HG02885 (cell line): Measurements from ENCODE around the gene ZEB2.
A peak's percentile ranks its signal among the peaks of the same experiment; 100 is the strongest.

ENCODE experiments used
- ATAC-seq: cut with Tn5 transposase; IDR thresholded peaks from one replicate; pipeline ENCODE4 v1.9.1; 2021; ENCODE audit warnings: mild to moderate bottlenecking; ENCODE audit not compliant: unreplicated experiment, poor library complexity

ZEB2 gene

DNA sequence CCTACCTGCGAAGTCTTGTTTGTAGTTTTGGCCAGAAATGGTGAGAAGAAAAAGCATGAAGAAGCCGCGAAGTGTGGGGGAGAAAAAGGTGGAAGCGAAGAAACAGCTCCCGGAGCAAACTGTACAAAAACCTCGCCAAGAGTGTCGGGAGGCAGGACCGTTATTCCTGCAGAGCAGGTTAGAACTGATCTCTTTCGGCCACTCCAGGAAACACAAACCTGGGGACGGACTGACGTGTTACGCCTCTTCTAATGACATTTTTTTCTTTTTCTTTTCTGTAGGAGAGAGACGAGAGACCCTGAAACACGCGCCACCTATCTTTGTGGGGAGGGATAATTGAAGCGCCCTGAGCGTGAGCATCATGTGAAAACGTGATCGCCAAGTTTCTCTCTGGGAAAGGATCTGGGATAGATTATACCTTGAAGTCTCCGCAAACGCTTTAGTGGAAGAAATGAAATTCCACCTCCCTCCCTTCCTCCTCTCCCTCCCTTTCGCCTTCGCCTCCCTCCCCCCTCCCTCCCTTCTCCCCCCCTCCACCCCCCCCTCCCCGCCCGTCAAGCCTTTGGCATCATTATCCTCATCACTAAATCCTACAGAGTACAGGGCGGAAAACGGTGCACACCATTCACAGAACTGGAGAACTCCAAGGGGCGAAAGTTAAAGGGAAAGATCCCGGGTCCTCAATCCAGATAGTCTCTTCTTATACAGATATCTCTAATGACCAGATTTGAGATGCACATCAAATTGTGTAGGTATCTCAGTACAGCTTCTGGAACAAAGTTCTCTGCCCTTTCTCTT, at the start of gene ZEB2:
TSS of gene ZEB2 (minus strand) at position 186 of the 798 bp plus-strand sequence. CDS start 2,769 bp downstream, outside the sequence.
- ATAC-seq: no peak

DNA sequence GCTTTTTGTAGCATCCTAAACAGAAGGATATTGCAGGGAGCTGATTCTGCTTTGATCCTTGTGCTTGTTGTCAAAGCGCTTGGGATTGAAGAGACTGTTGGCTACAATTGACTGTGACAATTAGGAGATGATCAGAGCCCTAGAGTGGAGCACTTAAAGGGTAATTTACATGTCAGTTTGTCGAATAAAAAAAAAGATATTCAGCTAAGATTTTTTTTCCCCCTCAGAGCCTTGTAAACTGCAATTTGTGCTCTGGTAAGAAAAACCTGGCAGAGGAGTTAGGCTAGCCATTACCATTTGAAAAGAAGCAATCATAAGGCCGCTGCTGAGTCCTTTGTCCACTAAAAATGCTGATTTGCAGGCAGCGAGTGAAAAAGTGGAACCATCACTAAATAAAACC, 47.8 kb upstream of the ZEB2 start:
- ATAC-seq: no peak

DNA sequence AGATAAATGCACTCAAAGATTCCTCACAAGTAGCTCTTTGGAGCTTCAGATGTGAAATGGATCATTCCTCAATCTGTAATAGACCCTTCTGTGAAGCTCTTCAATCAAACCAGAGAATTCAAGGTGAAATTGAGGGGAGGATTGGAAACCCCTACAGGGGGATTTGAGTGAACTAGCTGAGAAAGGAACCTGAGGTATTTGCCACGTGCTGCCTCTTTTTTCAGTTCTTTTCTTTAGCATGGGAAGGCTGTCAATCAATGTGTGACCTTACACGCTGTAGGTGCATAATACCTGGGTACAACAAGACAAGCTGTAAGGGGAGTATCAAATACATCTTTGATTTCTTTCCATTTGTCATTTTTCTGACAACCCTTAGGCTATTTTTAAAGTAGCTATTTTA, 46.5 kb upstream of the ZEB2 start:
- ATAC-seq: no peak

DNA sequence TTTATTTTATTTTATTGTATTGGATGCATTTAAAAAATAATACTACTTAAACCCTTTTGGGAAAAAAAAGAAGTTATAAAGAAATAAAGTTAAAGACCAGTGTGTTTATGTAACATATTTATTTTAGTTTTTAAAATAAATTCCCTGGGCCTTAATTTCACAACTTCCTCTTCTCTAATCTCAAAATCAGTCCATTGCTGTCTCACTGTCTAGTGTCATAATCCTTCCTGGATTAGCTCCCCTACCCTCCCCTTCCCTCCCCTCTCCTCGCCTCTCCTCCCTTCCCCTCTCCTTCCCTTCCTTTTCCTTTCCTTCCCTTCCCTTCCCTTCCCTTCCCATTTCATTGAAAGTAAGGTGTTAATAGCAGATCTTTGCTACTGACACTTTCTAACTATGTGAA, 40.3 kb upstream of the ZEB2 start:
- ATAC-seq: no peak

DNA sequence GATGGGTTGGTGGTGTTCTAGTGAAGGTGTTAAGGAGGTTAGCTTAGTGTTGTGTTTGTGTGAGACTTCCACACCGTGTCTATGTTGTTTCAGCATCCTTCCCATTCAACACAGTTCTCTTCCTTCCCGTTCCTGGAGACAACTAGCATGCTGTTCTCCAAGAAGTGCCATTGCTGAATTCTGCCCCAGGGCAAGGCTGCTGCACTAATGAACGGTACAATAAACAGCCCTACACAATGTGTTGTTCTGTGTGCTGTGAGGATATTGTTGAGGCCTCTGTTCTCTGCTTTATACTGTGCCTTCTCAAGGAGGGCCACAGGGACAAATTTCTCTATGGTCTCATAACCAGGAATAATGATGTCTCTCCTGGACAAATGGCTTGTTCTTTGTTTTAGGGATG, 39.8 kb upstream of the ZEB2 start:
- no peak for ATAC-seq

DNA sequence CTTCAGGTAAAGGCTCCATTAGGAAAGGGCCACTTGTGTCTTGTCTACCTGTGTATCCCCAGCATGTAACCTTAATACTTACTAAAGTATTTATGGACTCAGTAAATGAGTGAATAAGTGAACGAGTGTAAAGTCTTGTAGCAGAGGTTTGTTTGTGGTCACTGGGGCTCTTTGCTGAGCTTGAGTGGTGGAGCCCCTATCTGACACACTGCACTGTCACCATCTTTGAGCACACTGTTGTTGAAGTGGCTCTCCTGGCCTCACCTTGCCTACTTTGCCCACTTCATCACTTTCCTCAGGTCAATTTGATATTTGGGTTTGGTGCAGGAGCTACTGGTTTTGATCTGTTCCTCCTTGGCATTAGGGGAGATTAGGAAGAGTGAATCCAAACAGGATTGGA, 39.3 kb upstream of the ZEB2 start:
- ATAC-seq: no peak

DNA sequence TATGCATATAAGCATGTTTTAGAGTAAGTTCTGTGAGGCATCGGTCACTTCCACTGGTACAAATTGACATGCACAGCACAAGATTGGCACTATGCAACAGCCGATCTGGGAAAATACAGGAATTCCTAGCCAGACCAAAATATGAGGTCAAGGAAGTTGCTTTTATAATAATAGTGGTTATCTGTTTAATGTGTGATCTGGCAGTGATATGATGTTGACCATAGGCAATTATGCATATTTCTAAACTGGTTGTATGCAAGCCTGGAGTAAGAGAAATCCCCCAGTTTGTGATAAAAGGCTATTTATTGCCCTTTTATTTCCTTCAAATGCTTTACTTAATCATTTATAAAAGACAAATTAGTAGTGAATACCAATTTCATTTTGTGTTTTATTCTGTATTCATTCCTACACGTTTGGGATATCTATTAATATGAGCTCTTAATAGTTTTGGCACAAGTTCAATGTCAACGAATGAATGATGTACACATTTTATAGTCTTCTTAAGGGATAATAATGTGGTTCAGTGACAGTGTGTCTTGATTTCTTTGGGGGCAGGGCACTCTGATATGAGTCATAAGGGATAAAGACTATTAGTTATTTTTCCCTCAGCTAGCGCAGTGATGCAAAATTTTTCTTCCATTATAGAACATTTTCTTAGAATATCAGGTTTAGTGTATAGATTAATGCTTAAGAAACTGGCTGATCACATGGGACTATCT, 34.7 kb upstream of the ZEB2 start:
- ATAC-seq: no peak

DNA sequence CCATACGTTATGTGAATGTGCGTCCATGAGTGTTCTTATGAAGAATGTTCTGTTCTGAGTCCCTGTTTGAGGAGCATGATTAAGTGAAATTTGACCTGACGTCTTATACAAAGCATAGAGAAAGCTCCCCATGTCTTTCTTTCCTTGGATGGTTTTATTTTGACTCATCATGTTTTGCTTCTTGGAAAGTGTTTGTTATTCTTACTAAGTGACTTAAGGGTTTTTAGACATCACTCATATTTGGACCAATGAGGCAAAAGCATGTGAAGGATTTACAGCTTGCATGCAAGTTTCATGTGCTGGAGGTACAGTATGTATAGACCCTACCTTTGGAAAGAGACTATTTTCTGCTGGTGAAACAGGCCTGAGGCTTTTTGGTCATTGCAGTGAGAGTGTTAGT, 33.5 kb upstream of the ZEB2 start:
- no peak for ATAC-seq

DNA sequence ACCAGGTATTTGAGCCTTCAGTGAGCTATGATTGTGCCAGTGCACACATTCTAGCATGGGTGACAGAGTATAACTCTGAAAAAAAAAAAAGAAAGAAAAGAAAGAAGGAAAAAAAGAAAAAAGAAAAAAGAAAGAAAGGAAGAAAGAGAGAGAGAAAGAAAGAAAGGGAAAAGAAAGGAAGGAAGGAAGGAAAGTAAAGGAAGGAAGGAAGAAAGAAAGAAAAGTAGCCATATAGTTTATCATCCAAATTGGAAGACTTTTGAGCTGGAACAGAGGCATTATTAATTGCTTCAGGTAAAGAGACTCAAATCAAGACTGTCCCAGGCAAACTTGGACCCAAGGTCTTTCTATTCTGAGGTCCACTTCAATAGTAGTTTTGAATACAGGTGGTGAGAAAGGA, 32.9 kb upstream of the ZEB2 start:
- no peak for ATAC-seq

DNA sequence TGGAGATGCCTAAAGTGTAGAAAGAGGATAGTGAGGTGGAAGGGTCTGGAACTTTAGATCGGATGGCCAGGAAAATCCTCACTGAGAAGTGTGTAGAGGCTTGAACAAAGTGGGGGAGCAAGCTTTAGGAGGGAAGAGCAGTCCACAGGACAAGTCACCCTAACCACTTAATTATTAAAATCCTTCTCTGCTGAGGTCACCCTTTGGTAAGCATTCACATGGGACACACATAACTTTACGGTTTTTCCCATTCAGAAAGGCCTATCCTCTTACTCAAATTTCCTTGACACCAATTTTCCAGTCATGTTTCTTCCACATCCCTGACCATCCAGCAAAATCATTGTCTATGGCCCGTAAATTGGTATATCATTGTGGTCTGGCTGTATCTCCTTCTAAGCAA, 31.0 kb upstream of the ZEB2 start:
- no peak for ATAC-seq

DNA sequence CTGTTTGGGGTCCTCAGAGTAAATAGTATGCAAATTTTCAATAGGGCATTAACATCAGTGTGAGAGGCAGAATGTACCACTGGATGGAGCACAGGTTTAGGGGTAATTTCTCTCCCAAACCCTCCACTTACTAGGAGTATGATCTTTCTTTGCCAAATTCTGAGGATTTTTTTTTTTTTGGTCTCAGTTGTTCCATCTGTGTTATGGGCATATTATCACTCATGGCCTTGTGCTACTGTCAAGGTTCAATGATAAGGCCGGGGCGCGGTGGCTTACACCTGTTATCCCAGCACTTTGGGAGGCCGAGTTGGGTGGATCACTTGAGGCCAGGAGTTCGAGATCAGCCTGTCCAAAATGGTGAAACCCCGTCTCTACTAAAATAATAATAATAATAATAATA, 30.2 kb upstream of the ZEB2 start:
- ATAC-seq: no peak

DNA sequence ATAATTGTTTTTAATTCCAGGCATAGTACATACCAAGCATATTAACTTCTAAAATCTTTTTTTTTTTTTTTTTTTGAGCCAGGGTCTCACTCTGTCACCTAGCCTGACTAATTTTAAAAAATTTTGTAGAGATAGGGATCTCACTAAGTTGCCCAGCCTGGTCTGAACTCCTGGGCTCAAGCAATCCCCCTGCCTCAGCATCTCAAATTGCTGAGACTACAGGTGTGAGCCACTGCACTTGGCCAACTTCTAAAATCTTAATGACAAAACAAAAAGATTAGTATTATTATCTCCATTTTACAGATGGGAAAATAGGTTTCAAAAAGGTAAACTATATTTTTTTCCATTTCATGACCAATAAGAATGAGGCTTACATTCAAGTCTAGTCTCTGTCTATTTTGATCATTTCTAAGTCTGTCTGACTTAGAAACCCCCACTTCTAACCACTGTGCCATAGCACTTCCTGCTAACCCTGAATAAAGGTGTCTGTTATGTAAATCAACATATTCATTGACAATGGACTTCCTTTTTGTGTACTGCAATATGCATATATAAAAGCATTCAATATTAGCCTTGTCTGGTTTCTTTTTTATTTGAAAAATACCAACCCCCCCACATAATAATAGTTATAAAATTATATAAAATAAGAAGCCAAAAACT, 28.7 kb upstream of the ZEB2 start:
- peak; percentile 72 for ATAC-seq

DNA sequence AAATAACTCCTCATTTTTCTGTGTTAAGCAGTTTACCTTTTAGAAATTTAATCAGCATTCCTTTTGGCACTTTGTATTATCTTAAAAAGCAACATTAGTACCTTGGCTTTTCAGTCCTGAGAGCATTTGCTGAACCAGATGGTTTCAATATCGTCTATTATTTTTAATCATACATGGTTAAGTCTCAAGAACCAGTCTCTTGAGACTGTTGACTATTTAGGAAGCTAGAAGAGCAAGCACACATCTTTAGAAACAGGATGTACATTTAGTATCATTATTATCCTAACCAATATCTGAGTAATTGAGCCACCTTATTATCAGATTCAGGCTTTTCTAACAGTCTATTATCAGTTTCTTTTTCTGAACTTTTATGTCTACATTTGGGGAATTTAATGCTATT, 28.2 kb upstream of the ZEB2 start:
- no peak for ATAC-seq

DNA sequence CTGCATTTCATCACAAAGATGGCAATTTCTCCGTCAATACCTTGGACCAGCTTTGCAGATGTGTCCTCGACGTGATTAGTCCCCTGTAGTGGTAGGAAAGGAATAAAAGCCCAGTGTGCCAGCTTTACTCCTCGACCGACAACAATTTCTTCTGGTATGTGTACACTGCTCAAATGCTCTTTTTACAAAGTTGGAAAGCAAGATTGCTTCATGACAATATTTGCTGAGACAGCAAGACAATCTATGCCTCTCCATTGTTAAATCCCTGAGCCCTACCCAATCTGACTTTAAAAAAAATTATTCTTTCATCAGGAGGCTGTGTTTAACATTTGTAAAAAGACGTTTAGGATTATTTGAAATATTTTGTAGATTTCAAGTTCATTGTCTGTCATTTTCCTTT, 27.6 kb upstream of the ZEB2 start:
- no peak for ATAC-seq

DNA sequence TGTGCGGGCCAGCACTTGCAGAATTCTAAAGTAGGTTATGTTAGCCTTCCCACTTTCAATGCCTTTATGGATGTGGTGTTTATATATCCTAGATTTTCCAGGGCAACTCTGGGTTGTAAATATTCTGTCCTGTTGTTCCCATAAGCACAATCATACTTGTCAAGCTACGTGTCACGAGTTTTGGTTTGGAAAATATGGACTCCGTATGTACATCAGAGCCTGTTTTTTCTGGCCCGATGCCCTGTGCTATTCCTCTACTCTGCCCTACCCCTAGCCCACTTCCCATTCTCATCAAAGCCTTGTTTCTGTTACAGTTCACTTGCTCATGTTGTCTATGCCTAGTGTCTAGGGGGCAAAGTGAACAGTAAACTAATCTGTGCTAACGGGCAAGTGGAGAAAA, 27.0 kb upstream of the ZEB2 start:
- ATAC-seq: no peak

DNA sequence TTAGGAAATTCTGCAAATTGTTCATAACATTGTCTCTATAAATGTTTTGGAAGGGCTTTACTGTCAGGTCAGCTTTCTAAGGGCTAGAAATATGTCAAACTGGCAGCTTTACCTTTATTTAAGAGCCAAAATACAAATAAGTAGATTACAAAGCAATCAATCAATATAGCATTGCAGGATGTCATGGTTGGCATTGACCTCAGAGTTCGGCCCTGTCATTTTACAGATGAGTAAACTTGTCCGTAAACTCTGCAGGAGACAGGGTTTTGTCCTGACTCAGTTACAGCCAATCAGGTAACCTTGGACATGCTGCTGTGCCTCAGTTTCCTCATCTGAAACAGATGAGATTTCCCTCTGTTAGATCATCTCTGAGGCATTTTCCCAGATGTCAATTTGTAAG, 25.9 kb upstream of the ZEB2 start:
- ATAC-seq: no peak

DNA sequence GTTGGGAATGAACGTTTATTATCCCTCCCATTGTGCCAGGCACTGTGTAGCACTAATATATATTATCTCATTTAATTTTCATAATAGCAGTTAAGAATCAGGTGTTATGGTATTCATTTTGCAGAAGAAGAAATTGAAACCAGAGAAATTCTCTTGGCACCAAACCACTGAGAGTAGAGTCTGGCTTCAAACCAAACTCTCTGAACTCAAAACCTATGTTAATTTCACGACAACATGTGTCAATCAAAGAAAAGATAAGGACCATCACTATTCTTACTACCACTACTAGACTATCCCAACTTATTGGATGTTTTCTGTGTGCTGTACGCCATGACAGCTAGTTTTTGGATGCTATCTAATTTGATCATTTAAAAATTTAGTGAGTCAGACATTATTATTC, 24.1 kb upstream of the ZEB2 start:
- no peak for ATAC-seq

DNA sequence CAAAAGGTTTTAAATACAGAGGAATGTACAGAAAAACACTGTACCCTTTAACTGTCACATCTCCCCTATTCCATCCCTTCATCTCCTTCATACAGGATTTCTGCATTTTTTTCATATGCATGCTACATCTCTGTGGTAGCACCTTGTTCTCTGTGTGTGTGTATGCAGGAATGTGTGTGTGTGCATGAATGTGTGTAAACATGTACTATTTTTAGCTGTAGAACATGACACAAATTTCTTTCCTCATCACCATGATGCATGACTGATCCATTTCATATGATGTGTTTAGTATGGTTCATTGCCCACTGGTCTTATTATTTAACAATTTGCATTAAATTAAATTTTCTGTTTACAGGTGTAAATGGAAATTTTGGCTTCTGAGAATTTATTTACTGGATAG, 21.5 kb upstream of the ZEB2 start:
- no peak for ATAC-seq

DNA sequence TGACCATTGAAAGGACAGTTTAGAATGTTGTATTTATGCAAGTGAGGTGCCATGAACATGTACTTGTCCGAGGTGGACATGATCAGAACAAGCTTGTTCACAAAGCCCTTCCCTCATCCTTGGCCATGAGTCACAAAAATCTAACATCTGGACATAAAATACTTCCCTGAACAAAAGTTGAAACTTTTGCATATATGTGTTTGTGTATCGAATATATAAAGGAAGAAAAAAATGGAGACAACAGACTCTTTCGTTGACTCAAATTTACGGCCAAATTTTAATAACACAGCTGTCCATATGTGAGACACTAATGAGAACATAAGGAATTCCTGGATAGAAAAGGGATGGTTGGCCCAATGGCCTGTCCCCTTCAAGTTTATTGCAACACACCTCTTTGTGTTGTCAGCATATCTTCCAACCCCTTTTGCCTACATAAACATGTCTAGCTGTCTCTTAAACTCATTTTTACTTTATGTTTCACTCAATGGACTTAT, 19.4 kb upstream of the ZEB2 start:
- no peak for ATAC-seq

DNA sequence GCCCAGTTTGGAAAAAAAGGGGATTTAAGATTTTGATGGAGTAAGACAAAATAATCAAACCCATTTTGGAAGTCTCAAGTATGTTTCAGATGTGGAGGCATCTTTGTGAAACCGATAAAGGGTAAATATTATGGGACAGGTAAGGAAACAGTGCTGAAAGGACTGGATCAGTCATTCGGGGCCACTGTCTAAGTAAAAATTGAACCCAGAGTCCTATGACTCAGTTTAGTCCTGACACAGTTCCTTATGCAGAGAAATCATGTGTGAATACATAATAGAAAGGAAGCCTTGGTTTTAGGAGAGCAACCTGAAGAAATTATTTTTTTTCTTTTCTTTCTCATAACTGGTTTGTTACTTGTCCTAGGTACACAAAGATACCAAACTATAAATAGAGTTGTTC, 15.4 kb upstream of the ZEB2 start:
- no peak for ATAC-seq

DNA sequence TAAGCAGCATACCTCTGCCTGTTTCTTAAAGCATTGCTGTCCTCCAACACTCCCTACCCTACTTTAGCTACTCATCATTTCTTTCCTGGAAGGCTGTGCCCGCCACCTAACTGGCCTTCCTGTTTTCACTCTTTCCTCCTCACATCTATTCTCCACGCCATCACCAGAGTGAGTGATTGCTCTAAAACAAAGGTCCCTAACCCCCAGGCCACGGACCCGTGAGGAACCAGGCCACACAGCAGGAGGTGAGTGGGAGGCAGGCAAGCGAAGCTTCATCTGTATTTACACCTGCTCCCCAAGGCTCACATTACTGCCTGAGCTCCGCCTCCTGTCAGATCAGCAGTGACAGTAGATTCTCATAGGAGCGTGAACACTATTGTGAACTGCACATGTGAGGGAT, 13.3 kb upstream of the ZEB2 start:
- no peak for ATAC-seq
